Kidney epithelial cell (primary cell): ENCODE measurements around the gene METTL9. TPM values are rescaled to one million over a fixed set of nuclear protein-coding genes. Genes with fewer than 3 reads are reported as not detected.
"Not testable (repeated sequence)": the region's sequence is repeated elsewhere in the genome, so short reads cannot be mapped to it uniquely, and the experiment has no call there.

Source experiments
- DNase-seq: peaks from one replicate; pipeline ENCODE4 v3.0.0-alpha.2; 2010; ENCODE audit warnings: low read depth
- H3K27me3 ChIP-seq: 2 replicates; pipeline ENCODE4 v1.6.0; 2011; ENCODE audit warnings: low read length; ENCODE audit not compliant: control insufficient read depth, insufficient read depth
- H3K36me3 ChIP-seq: 2 replicates; pipeline ENCODE4 v1.5.1; 2011; ENCODE audit warnings: low read length; ENCODE audit not compliant: control insufficient read depth, insufficient read depth
- H3K4me3 ChIP-seq: 2 replicates; pipeline ENCODE4 v1.5.1; 2011; ENCODE audit warnings: low read depth, mild to moderate bottlenecking, control low read depth, low read length
- total RNA-seq: library from RNA; depleted of rRNA; stranded (reverse); fragments of >200 nt; gene quantifications from 2 replicates; pipeline ENCODE4 v1.2.3, GENCODE V29; 2015
- TF ChIP-seq, protein P1 (sequence below): IDR thresholded peaks from 2 replicates; pipeline ENCODE4 v1.5.1; 2011; ENCODE audit warnings: mild to moderate bottlenecking, moderate library complexity, low read length, control low read depth, inconsistent platforms; ENCODE audit not compliant: insufficient read depth, poor library complexity, severe bottlenecking

METTL9 gene
- total RNA-seq, 1 donor from 2014 or later: 188 TPM

DNA sequence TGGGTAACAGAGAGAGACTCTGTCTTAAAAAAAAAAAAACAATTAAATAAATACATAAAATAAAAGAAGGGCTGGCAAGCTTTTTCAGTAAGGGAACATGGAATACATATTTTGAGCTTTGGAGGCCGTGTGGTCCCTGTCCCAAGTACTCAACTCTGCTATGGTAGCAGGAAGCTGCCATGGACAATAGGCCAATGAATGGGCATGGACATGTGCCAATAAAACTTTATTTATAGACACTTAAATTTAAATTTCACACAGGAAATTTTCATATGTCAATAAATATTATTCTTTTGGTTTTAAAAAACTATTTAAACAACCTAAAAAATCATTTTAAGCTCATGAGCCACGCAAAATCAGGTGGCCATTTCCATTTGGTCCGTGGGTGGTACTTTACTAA, 68.2 kb downstream of the METTL9 start:
- no peak for DNase-seq
- H3K27me3 ChIP-seq: peaks cover 16% of the 10 kb centered on the region
- H3K4me3 ChIP-seq: no peak overlapping the region
- TF ChIP-seq, protein P1, sequence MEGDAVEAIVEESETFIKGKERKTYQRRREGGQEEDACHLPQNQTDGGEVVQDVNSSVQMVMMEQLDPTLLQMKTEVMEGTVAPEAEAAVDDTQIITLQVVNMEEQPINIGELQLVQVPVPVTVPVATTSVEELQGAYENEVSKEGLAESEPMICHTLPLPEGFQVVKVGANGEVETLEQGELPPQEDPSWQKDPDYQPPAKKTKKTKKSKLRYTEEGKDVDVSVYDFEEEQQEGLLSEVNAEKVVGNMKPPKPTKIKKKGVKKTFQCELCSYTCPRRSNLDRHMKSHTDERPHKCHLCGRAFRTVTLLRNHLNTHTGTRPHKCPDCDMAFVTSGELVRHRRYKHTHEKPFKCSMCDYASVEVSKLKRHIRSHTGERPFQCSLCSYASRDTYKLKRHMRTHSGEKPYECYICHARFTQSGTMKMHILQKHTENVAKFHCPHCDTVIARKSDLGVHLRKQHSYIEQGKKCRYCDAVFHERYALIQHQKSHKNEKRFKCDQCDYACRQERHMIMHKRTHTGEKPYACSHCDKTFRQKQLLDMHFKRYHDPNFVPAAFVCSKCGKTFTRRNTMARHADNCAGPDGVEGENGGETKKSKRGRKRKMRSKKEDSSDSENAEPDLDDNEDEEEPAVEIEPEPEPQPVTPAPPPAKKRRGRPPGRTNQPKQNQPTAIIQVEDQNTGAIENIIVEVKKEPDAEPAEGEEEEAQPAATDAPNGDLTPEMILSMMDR: no peak
- no peaks in the 10 kb centered on the region for H3K36me3 ChIP-seq

DNA sequence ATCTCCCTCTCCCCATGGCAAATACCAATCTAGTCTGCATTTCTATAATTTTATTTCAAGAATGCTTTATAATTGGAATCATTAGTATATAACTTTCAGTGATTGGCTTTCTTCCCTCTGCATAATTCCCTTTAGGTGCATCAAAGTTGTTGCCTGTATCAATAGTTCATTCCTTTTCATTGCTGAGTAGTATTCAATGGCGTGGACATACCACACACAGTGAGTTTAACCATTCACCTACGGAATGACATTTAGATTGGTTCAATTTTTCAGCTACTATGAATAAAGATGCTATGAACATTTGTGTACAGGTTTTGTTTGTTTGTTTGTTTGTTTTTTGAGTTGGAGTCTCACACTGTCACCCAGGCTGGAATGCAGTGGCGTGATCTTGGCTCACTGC, 74.1 kb downstream of the METTL9 start:
- TF ChIP-seq, protein P1: no peak
- no peak for DNase-seq
- Histone ChIP-seq H3K4me3 (no peak overlapping the region), H3K27me3 (no peaks in the 10 kb centered on the region), H3K36me3 (no peaks in the 10 kb centered on the region)

DNA sequence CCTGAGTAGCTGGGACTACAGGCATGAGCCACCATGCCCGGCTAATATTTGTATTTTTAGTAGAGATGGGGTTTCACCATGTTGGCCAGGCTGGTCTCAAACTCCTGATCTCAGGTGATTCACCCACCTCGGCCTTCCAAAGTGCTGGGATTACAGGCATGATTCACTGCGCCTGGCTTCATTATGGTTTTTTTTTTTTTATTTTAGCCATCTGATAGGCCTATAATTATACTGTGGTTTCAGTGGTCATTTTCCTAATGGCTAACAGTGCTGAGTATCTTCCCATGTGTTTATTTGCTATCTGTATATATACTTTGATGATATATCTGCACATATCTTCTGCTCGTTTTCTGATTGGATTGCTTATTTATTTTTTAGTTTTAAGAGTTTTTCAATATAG, 75.1 kb downstream of the METTL9 start:
- not testable (repeated sequence) for H3K27me3 ChIP-seq, H3K4me3 ChIP-seq, DNase-seq, H3K36me3 ChIP-seq

DNA sequence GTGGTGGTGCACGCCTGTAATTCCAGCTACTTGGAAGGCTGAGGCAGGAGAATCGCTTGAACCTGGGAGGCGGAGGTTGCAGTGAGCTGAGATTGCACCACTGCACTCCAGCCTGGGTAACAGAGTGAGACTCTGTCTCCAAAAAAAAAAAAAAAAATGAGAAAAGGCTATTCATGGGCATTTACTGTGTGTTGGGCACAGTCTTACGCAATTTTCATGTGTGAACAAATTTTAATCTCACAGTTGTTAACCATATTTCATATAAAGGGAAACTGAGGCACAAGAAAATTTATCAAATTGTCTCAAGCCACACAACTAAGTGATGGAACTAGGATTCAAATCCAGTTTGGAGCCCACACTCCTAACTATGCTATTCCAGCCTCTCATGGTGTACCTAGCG, 81.3 kb downstream of the METTL9 start:
- not testable (repeated sequence) for H3K4me3 ChIP-seq, H3K27me3 ChIP-seq, DNase-seq, H3K36me3 ChIP-seq

DNA sequence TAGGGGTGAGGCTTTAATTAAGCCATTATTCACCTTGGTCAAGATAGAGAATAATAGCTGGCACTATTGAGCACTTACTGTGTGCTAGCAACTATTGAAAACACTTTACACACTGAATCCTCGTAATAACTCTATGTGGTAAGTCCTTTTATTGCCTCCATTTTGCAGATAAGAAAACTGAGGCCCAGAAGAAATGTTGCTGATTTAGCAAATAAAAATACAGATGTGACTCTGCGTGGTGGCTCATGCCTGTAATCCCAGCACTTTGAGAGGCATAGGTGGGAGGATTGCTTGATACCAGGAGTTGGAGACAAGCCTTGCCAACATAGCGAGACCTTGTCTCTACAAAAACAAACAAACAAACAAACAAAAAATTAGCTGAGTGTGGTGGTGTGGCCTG, 83.8 kb downstream of the METTL9 start:
- Histone ChIP-seq H3K4me3 (no peak overlapping the region), H3K36me3 (no peaks in the 10 kb centered on the region), H3K27me3 (no peaks in the 10 kb centered on the region)
- DNase-seq: no peak
- TF ChIP-seq, protein P1: no peak

DNA sequence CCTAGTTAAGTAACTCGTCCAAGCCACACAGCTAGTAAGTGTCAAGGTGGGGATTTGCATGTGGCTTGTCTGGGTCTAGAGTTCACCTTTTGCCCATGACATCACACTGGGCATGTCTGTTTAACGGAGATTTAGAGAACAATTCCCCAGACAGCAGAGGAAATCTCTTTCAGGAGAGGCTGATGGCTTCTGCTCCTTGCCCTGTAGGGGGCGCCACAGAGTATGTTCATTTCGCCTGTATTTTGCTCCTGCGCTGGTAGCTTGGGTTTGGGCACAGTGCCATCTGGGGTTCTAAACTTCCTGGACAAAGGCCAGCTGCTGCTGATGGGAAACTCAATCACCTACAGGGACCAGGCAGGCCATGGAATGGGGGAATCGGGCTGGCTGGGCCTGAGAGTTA, 84.8 kb downstream of the METTL9 start:
- H3K36me3 ChIP-seq: no peaks in the 10 kb centered on the region
- DNase-seq: no peak
- TF ChIP-seq, protein P1: peak; percentile 34
- no peaks in the 10 kb centered on the region for H3K27me3 ChIP-seq
- no peak overlapping the region for H3K4me3 ChIP-seq

DNA sequence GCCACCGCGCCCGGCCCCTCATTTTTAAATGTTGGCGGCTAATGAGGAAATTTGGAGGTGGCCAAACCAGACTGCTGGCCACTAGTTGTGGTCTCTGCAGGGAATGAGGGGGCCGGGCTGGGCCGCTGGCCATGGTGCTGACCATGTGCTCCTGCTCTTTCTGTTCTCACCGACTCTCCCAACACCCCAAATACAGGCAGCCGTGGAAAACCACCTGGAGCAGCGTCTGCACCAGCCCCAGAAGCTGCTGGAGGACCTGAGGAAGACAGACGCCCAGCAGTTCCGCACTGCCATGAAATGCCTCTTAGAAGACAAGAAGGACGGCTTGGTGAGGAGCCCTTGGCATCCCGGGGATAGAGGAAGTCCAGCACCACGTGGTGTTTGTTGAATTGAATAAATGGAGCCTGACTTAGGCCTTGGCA, 85.7 kb downstream of the METTL9 start:
- H3K36me3 ChIP-seq: no peaks in the 10 kb centered on the region
- no peak for DNase-seq
- H3K27me3 ChIP-seq: no peaks in the 10 kb centered on the region
- no peak overlapping the region for H3K4me3 ChIP-seq
- TF ChIP-seq, protein P1: no peak
